Nephron (organoid): ENCODE measurements around the gene PPP1R14C.

Experiments used
- H3K27ac Mint-ChIP-seq, 3 experiments: 2 replicates each; pipeline ENCODE4 v1.8.0; 2020; ENCODE audit warnings: mixed read lengths in 3 of 3, mild to moderate bottlenecking in 2 of 3, moderate library complexity in 1 of 3
- H3K27me3 Mint-ChIP-seq: 2 replicates; pipeline ENCODE4 v1.8.0; 2021; ENCODE audit warnings: low read depth, mild to moderate bottlenecking, moderate library complexity, mixed read lengths
- H3K36me3 Mint-ChIP-seq: 2 replicates; pipeline ENCODE4 v1.8.0; 2020; ENCODE audit warnings: low read depth, mixed read lengths
- H3K4me1 Mint-ChIP-seq: 2 replicates; pipeline ENCODE4 v1.8.0; 2020; ENCODE audit warnings: mixed read lengths
- H3K4me3 Mint-ChIP-seq, 3 experiments: 2 replicates each; pipeline ENCODE4 v1.8.0; 2020; ENCODE audit warnings: mild to moderate bottlenecking in 3 of 3, mixed read lengths in 3 of 3, moderate library complexity in 2 of 3
- H3K9me3 Mint-ChIP-seq: 2 replicates; pipeline ENCODE4 v1.8.0; 2020; ENCODE audit warnings: mixed read lengths
- TF ChIP-seq, protein P1 (sequence below), 3 experiments: fragments of 200-600 bp; sonication (generic); IDR thresholded peaks; one replicate each; pipeline ENCODE4 v1.5.0; 2021; ENCODE audit warnings: antibody characterized with exemption in 3 of 3; ENCODE audit not compliant: unreplicated experiment in 3 of 3

The PPP1R14C gene

DNA sequence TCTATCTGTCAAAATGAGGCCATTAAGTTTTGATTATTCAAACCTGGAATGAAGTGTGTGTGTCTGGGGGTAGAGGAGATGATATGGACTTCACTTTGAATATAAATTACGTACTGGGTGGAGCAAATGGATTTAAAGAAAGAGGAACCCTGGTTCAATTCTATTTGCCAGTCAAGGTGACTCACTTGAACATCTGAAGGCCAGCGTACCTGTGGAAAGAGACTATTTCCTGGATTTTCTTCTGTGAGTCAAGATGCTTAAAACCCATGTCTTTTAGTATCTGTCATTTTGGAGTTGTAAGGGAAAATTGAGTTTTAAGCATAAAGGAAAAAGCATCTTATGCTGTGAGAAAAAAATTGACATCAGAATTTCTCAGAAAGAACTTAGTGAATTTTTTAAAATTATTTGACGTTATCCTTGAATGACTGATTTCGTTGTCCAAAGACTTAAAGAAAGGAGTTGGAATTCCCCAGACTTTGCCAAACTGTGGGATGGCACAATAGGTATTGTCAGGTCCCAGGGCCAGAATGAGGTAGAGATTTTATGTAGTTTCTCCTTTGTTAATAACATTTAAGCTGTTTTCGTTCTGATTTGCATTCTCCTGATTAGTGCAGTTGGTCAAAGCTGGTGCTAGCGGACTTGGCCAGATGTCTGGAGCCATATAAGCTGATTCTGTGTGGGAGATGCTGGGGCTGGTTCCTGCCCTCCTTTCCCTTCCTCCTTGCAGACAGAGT, 2.4 kb upstream of the PPP1R14C start:
- Mint-ChIP-seq H3K36me3 (no peaks in the 10 kb centered on the region), H3K27ac (no peak overlapping the region), H3K4me1 (peaks cover 15% of the 10 kb centered on the region), H3K9me3 (no peaks in the 10 kb centered on the region), H3K4me3 (peak overlapping the region in 2 of 3 experiments; percentile 4 to 86), H3K27me3 (peaks cover 86% of the 10 kb centered on the region)
- TF ChIP-seq, protein P1, sequence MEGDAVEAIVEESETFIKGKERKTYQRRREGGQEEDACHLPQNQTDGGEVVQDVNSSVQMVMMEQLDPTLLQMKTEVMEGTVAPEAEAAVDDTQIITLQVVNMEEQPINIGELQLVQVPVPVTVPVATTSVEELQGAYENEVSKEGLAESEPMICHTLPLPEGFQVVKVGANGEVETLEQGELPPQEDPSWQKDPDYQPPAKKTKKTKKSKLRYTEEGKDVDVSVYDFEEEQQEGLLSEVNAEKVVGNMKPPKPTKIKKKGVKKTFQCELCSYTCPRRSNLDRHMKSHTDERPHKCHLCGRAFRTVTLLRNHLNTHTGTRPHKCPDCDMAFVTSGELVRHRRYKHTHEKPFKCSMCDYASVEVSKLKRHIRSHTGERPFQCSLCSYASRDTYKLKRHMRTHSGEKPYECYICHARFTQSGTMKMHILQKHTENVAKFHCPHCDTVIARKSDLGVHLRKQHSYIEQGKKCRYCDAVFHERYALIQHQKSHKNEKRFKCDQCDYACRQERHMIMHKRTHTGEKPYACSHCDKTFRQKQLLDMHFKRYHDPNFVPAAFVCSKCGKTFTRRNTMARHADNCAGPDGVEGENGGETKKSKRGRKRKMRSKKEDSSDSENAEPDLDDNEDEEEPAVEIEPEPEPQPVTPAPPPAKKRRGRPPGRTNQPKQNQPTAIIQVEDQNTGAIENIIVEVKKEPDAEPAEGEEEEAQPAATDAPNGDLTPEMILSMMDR (IDR thresholded peaks at IDR 0.05; ENCODE audit: unreplicated experiment in 3 of 3), result no peak

DNA sequence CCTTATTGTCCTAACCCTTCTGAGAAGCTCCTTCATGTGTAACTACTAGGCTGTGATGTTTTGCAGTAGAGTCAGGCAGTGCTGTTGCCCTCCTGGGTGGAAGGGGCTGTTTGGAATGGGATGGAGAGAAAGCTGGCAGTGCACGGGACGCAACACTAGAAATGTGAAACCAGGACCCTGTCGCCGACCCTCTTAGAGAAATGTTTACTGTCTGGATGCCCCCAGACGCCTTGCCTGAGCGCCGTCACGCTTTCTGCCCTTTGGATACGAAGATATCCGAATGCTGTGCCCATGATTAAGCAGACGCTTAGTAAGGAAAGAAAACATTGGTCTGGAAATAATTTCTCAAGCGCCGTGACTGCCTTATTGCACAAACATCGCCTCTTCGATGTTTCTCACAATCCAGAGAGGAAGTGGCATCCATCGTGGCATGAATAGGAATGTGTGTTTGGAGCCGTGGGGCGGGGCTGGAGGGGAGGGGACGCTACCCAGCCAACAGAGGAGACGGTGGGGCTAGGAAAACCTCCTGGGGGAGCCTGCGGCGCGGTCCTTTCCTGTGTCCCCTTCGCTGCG, 661 bp upstream of the PPP1R14C start:
- peaks cover 15% of the 10 kb centered on the region for H3K4me1 Mint-ChIP-seq
- H3K27ac Mint-ChIP-seq, result peak overlapping the region; percentile 32 to 60 (median 59)

DNA sequence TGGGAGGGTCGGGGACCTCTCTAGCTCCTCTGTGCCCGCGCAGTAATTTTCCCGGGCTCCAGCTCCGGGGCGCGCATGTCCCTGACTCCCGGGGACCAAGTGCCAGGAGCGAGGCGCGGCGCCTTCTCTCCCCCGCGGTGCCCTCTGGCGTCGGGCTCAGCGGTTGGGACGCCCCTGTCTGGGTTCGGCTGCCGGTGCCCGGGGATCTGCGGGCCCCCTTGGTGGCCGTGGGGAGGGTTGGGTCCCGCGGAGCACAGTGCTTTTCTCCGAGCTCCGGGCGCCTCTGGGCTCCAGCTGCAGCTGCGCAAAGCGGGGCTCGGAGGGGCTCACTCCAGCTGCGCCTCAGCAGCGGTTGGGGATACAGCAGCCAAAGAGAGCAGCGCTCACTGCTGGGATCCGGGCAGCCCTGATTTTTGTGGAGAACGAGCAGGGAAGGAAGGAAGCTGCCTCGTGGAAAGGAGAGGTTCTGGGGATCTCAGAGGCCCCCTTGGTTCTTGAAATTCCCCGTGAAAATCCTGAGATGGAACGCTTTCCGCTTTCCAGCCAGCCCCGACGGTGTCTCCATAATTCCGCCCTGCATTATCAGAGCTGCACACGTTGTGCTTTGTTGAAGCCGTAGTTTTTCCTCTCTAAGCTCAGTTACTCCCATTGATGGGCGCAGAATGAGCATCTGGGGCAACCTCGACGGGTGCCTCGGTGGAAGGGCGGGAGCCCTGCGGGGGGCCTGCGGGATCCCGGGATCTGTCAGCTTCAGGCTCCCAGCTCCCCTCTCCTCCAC, 861 bp downstream of the PPP1R14C start:
- Mint-ChIP-seq H3K9me3 (no peaks in the 10 kb centered on the region), H3K27ac (no peak overlapping the region), H3K27me3 (peaks cover 90% of the 10 kb centered on the region), H3K4me3 (peak overlapping the region; percentile 89 to 91 (median 90)), H3K36me3 (no peaks in the 10 kb centered on the region), H3K4me1 (peaks cover 15% of the 10 kb centered on the region)
- TF ChIP-seq, protein P1 (IDR thresholded peaks at IDR 0.05; ENCODE audit: unreplicated experiment in 3 of 3), result no peak

More for the DNA sequence above, 661 bp upstream of the PPP1R14C start:
- Mint-ChIP-seq H3K9me3 (no peaks in the 10 kb centered on the region), H3K4me3 (peak overlapping the region; percentile 86 to 89 (median 87)), H3K27me3 (peaks cover 89% of the 10 kb centered on the region), H3K36me3 (no peaks in the 10 kb centered on the region)
- TF ChIP-seq, protein P1 (IDR thresholded peaks at IDR 0.05; ENCODE audit: unreplicated experiment in 3 of 3), result no peak

DNA sequence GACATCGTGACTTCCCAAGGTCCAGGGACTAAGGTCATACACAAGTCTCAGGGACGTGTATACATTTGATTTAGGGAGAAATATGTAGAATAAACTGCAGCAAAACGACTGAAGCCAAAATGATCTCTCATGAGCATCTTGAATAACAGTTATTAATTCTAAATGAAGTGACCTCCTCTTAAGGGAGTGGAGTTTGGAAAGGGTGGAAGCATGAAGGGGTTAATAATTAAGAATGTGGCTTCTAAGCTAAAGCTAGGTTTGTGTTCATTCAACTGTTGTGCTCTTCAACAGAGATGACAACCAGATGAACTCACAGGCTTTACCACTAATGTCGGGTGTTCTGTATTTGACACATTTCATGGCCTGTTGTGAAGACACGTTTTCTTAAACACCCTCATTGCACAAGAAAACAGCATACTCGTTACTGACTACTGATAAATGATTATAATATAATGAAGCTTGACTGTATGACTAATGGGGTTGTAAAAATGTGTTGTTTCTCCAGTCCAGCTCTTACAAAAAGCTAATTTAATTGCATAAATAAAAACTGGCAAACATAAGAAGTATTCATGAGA, 1.5 kb downstream of the PPP1R14C start:
- TF ChIP-seq, protein P1 (IDR thresholded peaks at IDR 0.05; ENCODE audit: unreplicated experiment in 3 of 3), result no peak

DNA sequence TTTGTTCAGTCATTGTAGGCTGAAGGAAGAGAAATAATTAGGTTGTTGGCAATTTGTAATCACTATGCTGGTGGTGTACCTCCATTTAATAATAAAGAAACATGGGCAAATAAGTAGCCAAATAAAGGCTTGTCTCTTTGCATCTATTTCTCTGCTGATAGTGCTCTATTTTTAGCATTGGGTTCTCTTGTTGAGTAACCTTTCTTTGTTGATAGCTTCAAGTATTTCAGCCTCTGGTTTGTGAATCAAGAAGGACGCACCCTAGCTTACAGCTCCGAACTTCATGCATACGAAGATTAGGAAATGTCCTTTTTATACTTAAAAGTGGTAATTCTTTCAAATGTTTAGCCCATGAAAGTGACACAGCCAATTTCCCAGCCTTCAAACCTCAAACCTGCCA, 2.6 kb downstream of the PPP1R14C start:
- Mint-ChIP-seq H3K27ac (no peak overlapping the region), H3K36me3 (no peaks in the 10 kb centered on the region), H3K4me3 (peak overlapping the region in 2 of 3 experiments; percentile 53), H3K27me3 (peaks cover 90% of the 10 kb centered on the region), H3K4me1 (peaks cover 17% of the 10 kb centered on the region), H3K9me3 (no peaks in the 10 kb centered on the region)
- TF ChIP-seq, protein P1 (IDR thresholded peaks at IDR 0.05; ENCODE audit: unreplicated experiment in 3 of 3), result no peak

More for the DNA sequence above, 1.5 kb downstream of the PPP1R14C start:
- no peaks in the 10 kb centered on the region for H3K36me3 Mint-ChIP-seq
- no peaks in the 10 kb centered on the region for H3K9me3 Mint-ChIP-seq
- H3K27me3 Mint-ChIP-seq, result peaks cover 90% of the 10 kb centered on the region
- H3K27ac Mint-ChIP-seq, result peak overlapping the region in 1 of 3 experiments; percentile 74
- peak overlapping the region; percentile 89 to 91 (median 90) for H3K4me3 Mint-ChIP-seq
- H3K4me1 Mint-ChIP-seq, result peaks cover 15% of the 10 kb centered on the region
